ENCODE data around the gene SART3. TPM values are rescaled to one million over a fixed set of nuclear protein-coding genes. Genes with fewer than 3 reads are reported as not detected.

The SART3 gene
- total RNA-seq, 1 experiment from 2014 or later: 89.4 TPM

DNA sequence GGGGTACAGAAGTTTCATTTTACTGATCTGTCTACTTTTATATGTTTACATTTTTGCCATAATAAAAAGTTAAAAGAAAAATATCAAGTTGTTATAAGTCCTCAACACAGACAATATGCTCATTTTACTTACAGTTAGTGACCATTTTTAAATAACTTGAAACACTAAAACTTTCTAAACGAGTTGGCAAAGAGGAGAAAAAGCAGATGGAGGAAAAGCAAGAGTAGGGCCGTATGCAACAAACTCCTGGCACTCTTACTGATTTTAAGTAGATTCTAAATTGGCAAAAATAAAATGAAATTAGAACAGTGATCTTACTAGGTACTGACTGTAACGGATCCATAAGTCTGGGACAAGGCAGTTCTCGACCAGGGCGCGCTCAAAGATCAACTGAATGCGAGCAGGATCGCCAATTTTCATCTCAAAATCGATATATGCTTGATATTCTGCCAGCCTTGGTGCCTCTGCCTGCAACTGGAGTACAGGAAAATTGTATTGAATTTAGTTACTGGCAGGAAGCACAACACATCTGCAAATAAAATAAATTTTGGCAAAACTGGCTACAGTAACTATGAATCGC lies 22.3 kb downstream of the SART3 start:
- H3K4me1 Mint-ChIP-seq: no peaks in the 10 kb centered on the region
- H2BK20ac ChIP-seq (ENCODE audit: low read depth, low read length, poor library complexity, severe bottlenecking): no peak overlapping the region
- no peaks in the 10 kb centered on the region for H3K27me3 Mint-ChIP-seq (ENCODE audit: low read depth)
- no peaks in the 10 kb centered on the region for H3K4me1 ChIP-seq (ENCODE audit: insufficient read depth, low read length)
- H2BK15ac ChIP-seq (ENCODE audit: low read depth, low read length): no peak overlapping the region
- H2BK5ac ChIP-seq (ENCODE audit: insufficient read length, low read length): no peak overlapping the region
- H3K23me2 ChIP-seq (ENCODE audit: insufficient read length, low read depth, low read length, poor library complexity, severe bottlenecking): no peaks in the 10 kb centered on the region
- DNase-seq: no peak
- H4K8ac ChIP-seq (replicated peaks; ENCODE audit: insufficient read length, low read depth, low read length): no peak overlapping the region
- H3K79me1 ChIP-seq (ENCODE audit: insufficient read depth, low read depth, low read length, poor library complexity, severe bottlenecking): peaks cover 18% of the 10 kb centered on the region
- no peak overlapping the region for H3K56ac ChIP-seq (ENCODE audit: insufficient read length, low read depth, low read length)
- no peak overlapping the region for H3K27ac Mint-ChIP-seq
- no peaks in the 10 kb centered on the region for H3K9me3 Mint-ChIP-seq
- H3K4me3 Mint-ChIP-seq: no peak overlapping the region
- no peak overlapping the region for H2AK5ac ChIP-seq (ENCODE audit: insufficient read length, low read length)
- no peak overlapping the region for H3K4ac ChIP-seq (ENCODE audit: low read depth, low read length)
- H2BK12ac ChIP-seq (ENCODE audit: insufficient read length, low read depth, low read length): no peak overlapping the region
- no peak overlapping the region for H4K5ac ChIP-seq (ENCODE audit: insufficient read length, low read depth, low read length)
- no peak overlapping the region for H3K9ac ChIP-seq (ENCODE audit: extremely low read depth, insufficient read length, low read length)
- H3K23ac ChIP-seq (ENCODE audit: insufficient read length, low read depth, low read length): no peak overlapping the region
- H4K91ac ChIP-seq (ENCODE audit: insufficient read length, low read depth, low read length): no peak overlapping the region
- H3K4me2 ChIP-seq (ENCODE audit: insufficient read depth, insufficient read length, low read length): no peak overlapping the region
- no peak overlapping the region for H3K14ac ChIP-seq (ENCODE audit: insufficient read depth, low read length)
- H3T11ph ChIP-seq (ENCODE audit: low read length): no peak overlapping the region
- H3K9me3 ChIP-seq (ENCODE audit: control insufficient read depth, low read depth, low read length): no peaks in the 10 kb centered on the region
- no peaks in the 10 kb centered on the region for H4K20me1 ChIP-seq (ENCODE audit: control insufficient read depth, insufficient read depth, insufficient read length)
- H2BK120ac ChIP-seq (ENCODE audit: low read depth, low read length, poor library complexity, severe bottlenecking): no peak overlapping the region
- no peak overlapping the region for H3K27ac ChIP-seq (ENCODE audit: insufficient read length, low read depth, low read length)
- peaks cover 11% of the 10 kb centered on the region; the same call in 1 of the 2 replicates for H3K79me2 ChIP-seq (ENCODE audit: insufficient read depth, low read length)
- TF ChIP-seq, protein P1, sequence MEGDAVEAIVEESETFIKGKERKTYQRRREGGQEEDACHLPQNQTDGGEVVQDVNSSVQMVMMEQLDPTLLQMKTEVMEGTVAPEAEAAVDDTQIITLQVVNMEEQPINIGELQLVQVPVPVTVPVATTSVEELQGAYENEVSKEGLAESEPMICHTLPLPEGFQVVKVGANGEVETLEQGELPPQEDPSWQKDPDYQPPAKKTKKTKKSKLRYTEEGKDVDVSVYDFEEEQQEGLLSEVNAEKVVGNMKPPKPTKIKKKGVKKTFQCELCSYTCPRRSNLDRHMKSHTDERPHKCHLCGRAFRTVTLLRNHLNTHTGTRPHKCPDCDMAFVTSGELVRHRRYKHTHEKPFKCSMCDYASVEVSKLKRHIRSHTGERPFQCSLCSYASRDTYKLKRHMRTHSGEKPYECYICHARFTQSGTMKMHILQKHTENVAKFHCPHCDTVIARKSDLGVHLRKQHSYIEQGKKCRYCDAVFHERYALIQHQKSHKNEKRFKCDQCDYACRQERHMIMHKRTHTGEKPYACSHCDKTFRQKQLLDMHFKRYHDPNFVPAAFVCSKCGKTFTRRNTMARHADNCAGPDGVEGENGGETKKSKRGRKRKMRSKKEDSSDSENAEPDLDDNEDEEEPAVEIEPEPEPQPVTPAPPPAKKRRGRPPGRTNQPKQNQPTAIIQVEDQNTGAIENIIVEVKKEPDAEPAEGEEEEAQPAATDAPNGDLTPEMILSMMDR (conservative IDR thresholded peaks at IDR 0.05): no peak
- no peaks in the 10 kb centered on the region for H3K27me3 ChIP-seq (ENCODE audit: insufficient read depth, low read length)
- H2AFZ ChIP-seq (ENCODE audit: low read length): no peak overlapping the region
- no peak overlapping the region for H3K18ac ChIP-seq (ENCODE audit: insufficient read length, low read depth, low read length)
- H3K36me3 Mint-ChIP-seq (ENCODE audit: insufficient read depth in 1 of 3, low read depth in 3 of 3): peaks cover 24 to 74% (median 69%) of the 10 kb centered on the region in 3 experiments
- WGBS (ENCODE audit: extremely low coverage, insufficient read length, low lambda C conversion rate): no CpG with 5 or more reads among the region's 10 CpGs

All from H9 (cell line).